D721Med (cell line): Measurements from ENCODE around the gene ACO1.

ENCODE experiments used
- DNase-seq: peaks from one replicate; pipeline ENCODE4 v3.0.0; 2011; ENCODE audit warnings: low spot score; ENCODE audit not compliant: insufficient read length
- FAIRE-seq: peaks from 2 replicates; lab custom pipeline; 2011; peaks lifted over from hg19 to GRCh38; lab: Jason Lieb, UNC
- TF ChIP-seq, protein P1 (sequence below): IDR thresholded peaks from 2 replicates; pipeline ENCODE4 v1.5.1; 2012; ENCODE audit warnings: mild to moderate bottlenecking, control low read depth; ENCODE audit not compliant: insufficient read depth; ENCODE audit errors: missing control alignments

ACO1 gene

DNA sequence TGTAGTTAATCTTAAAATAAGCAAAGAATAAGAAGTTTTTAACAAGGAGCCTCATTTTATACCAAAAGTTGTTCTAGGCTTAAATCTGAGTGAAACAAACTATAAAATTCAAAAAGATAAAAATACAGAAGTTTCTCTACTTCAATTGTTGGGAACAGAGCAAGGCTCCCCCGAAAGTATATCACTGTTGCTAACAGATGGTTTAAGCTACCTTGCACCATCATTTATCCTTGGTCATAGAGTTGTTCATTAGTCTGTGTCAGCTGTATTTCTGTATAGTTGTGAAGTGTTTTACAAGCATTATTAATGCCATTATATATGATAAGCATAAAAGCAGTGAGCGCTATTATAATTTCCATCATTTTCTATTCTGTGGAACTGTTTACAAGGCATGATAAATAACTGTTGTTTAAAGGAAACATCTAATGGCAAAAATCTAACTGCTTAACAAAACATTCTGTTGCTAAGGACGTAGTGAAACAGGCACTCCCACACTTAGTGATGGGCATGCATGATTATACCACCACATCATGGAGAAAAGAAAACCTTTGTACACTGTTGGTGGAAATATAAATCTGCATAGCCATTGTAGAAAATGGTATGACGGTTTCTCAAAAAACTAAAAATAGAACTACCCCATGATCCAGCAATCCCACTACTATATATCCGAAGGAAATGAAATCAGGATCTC is 23.3 kb upstream of the ACO1 start:
- FAIRE-seq = no peak
- DNase-seq = no peak
- TF ChIP-seq, protein P1, sequence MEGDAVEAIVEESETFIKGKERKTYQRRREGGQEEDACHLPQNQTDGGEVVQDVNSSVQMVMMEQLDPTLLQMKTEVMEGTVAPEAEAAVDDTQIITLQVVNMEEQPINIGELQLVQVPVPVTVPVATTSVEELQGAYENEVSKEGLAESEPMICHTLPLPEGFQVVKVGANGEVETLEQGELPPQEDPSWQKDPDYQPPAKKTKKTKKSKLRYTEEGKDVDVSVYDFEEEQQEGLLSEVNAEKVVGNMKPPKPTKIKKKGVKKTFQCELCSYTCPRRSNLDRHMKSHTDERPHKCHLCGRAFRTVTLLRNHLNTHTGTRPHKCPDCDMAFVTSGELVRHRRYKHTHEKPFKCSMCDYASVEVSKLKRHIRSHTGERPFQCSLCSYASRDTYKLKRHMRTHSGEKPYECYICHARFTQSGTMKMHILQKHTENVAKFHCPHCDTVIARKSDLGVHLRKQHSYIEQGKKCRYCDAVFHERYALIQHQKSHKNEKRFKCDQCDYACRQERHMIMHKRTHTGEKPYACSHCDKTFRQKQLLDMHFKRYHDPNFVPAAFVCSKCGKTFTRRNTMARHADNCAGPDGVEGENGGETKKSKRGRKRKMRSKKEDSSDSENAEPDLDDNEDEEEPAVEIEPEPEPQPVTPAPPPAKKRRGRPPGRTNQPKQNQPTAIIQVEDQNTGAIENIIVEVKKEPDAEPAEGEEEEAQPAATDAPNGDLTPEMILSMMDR = no peak

DNA sequence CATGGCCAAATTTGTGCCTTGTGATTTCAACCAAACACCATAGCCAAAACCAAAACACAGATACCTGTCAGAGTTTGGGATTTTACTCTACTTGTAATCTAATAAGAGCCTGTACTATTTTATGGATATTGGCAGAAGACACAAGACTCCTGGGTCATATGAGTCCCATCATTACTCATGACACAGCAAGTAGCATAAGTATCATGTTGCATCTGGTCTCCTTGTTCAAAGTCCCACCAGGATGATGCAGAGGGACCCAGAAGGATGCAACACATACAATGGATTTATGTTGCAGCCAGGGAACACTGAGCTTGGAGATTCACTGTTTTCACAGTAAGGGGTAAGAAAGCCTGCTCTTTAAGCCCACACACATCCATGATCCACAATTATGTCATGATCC is 13.2 kb upstream of the ACO1 start:
- TF ChIP-seq, protein P1 = no peak
- DNase-seq (no peak), FAIRE-seq (no peak)

DNA sequence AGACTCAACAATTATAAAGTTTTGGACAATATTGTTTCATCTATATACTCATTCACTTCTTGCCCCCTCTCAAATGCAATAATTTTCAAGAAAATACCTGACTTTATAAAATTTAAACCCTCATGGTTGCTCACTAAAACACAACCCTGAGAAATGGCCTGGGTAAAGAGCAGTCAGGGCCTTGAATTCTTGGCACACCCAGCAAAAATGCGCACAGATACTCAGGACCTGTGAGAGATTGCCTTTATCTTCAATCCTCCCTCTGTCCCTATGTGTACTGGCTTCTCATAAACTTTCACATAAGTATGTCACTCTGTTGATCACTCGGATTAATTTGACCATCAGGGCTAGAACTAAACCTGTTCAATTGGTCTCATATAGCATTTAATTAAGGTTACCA is 12.8 kb upstream of the ACO1 start:
- no peak for DNase-seq
- FAIRE-seq = no peak
- TF ChIP-seq, protein P1 = no peak

DNA sequence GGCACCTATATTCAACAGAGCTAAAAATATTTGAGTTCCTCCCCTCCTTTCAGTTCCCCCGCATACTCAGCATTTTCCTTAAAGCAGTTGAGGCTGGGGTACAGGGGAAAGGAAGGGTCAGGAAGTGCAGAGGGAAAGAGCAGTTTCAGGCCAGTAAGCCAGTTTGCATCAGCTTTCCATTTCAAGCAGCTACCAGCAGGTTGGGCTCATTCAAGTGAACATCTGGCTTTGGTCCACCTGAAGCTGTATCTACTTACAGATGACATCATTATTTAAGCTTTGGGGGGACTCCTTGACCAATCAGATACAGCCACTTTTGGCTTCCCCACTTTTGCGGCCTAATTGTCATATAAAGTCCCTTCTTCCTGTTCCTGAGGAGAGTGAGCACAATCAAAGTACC is 8.2 kb upstream of the ACO1 start:
- TF ChIP-seq, protein P1 = no peak
- DNase-seq = no peak
- no peak for FAIRE-seq

DNA sequence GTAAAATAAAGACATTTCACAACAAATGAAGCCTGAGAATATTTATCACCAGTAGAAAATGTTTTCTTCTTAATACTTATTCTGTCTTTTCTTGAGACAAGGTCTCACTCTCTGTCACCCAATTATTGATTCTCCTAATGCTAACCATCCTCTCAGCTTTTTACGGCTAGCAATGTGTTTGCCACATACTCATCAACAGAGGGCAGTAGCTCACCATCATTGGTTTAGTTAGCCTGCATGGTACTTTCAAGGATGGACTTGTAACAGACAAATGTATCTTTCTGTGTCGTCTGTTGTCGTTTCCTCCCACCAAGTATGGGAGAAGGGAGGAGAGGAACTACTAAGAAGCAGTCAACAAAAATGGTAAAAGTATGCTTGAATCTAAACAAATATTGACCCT is 5.9 kb upstream of the ACO1 start:
- FAIRE-seq = peak; percentile 77
- no peak for DNase-seq
- TF ChIP-seq, protein P1 = peak; percentile 92

DNA sequence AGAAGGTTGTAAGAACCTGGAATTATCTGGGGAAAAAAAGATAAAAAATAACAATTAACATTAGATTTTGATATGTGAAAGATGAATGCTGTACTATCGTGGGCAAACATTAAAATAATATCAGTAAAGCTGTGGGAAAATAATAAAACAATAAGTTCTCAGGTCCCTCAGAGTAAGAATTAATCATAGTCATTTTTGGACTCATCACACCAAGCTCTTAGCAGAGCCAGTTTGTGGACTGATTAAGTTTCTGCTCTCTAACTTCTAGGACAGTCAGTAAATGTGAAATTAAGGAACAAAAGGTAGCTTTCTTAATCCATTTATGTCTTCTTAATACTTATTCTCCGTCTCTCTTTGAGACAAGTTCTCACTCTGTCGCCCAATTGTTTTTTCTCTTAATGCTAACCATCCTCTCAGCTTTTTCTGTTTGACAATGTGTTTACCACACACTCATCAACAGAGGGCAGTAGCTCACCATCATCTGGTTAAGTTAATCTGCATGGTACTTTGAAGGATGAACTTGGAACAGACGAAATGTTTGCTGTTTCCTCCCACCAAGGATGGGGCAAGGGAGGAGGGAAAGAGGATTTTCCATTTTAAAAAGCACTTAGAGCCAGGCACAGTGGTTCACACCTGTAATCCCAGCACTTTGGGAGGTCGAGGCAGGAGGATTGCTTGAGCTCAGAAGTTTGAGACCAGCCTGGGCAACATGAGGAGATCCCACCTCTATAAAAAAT is 5.3 kb upstream of the ACO1 start:
- peak; percentile 77 for FAIRE-seq
- TF ChIP-seq, protein P1 = peak; percentile 98
- peak; percentile 47 for DNase-seq

DNA sequence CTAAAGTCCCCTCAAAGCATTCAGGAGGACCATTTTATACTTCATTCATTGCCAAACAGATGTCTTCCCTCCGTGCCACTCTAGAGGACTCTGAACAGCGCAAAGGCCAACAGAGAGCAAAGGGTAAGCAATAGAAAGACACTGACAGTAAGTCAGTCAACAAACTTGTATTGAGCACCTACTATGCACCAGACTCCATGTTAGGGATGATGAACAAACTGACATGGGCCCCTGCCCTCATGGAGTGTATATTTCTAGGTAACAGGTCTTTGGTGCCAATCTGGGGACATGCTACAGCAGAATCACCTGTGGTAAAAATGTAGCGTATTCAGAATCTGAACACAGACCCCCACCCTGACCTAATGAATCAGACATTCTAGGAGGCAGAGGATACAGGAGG is 3.5 kb upstream of the ACO1 start:
- TF ChIP-seq, protein P1 = no peak
- FAIRE-seq = no peak
- DNase-seq = no peak
